Karpas-422 (cell line): ENCODE results near the gene FAM13A. TPM values are rescaled to one million over a fixed set of nuclear protein-coding genes. Genes with fewer than 3 reads are reported as not detected.

ENCODE experiments used
- DNase-seq: peaks from one replicate; pipeline ENCODE4 v3.0.0-alpha.2; 2015
- H2AFZ ChIP-seq: fragments of 200-600 bp; sonication (generic); 2 replicates; pipeline ENCODE4 v1.6.1; 2014; ENCODE audit warnings: antibody characterized with exemption, low read length, mixed read lengths
- H3K27ac ChIP-seq: fragments of 200-600 bp; sonication (generic); 2 replicates; pipeline ENCODE4 v1.5.1; 2014; ENCODE audit warnings: mild to moderate bottlenecking, low read length, moderate library complexity
- H3K27me3 ChIP-seq: fragments of 200-600 bp; sonication (generic); 2 replicates; pipeline ENCODE4 v1.6.1; 2014; ENCODE audit warnings: low read length, mixed read lengths
- H3K36me3 ChIP-seq: fragments of 200-600 bp; sonication (generic); 2 replicates; pipeline ENCODE4 v1.6.1; 2014; ENCODE audit warnings: low read length, mixed read lengths; ENCODE audit not compliant: insufficient read depth
- H3K4me1 ChIP-seq: fragments of 200-600 bp; sonication (generic); 2 replicates; pipeline ENCODE4 v1.6.1; 2014; ENCODE audit warnings: mild to moderate bottlenecking, low read length, mixed read lengths
- H3K4me2 ChIP-seq: fragments of 200-600 bp; sonication (generic); 2 replicates; pipeline ENCODE4 v1.6.1; 2014; ENCODE audit warnings: low read length, low read depth, mild to moderate bottlenecking; ENCODE audit not compliant: poor library complexity, severe bottlenecking
- H3K4me3 ChIP-seq: fragments of 200-600 bp; sonication (generic); 2 replicates; pipeline ENCODE4 v1.5.1; 2014; ENCODE audit warnings: mild to moderate bottlenecking, antibody characterized with exemption, low read length, mixed read lengths
- H3K79me2 ChIP-seq: fragments of 200-600 bp; sonication (generic); 2 replicates; pipeline ENCODE4 v1.6.1; 2014; ENCODE audit warnings: mild to moderate bottlenecking, low read length, mixed read lengths
- H3K9ac ChIP-seq: fragments of 200-600 bp; sonication (generic); 2 replicates; pipeline ENCODE4 v1.6.0; 2014; ENCODE audit warnings: low read length
- H3K9me2 ChIP-seq: fragments of 200-600 bp; sonication (generic), shearing (Covaris generic); replicated peaks from 2 replicates; pipeline ENCODE4 v1.6.0; 2014; ENCODE audit warnings: mild to moderate bottlenecking, low read length, moderate library complexity; ENCODE audit not compliant: insufficient read depth
- H3K9me3 ChIP-seq: fragments of 300-700, 200-600 bp; sonication (generic); 2 replicates; pipeline ENCODE4 v1.6.1; 2014; ENCODE audit warnings: low read length, mixed read lengths
- H4K20me1 ChIP-seq: fragments of 200-600 bp; sonication (generic); 2 replicates; pipeline ENCODE4 v1.6.1; 2014; ENCODE audit warnings: mild to moderate bottlenecking, antibody characterized with exemption, low read length, low read depth; ENCODE audit not compliant: insufficient read depth
- total RNA-seq: library from RNA; depleted of rRNA; stranded (reverse); fragments of >200 nt; shearing (Covaris generic); gene quantifications from 2 replicates; pipeline ENCODE4 v1.2.3, GENCODE V29; 2014; ENCODE audit warnings: low replicate concordance

The FAM13A gene
- total RNA-seq, 1 experiment from 2014 or later: 0.30 TPM

DNA sequence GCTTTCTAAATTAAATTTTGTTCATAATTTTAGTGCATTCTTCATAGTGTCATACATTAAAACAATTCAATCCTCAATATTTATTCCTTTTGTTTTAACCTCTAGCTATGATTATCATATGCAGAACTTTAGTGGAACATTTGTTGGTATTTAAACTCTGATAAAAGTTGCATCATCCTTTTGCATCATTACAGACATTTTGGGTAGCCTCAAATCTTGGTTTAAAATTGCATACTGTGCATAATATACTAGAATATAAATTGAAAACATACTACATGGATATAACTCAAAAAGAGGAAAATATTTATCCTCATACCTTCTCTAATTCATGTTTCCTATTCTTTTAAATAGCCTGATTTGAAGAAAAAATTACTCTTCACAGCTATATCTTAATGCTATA, 262.0 kb downstream of the FAM13A start:
- Histone ChIP-seq H3K4me3 (no peak overlapping the region), H3K36me3 (no peaks in the 10 kb centered on the region), H3K27me3 (no peaks in the 10 kb centered on the region), H3K79me2 (no peaks in the 10 kb centered on the region), H3K9me3 (no peaks in the 10 kb centered on the region), H3K27ac (no peak overlapping the region), H3K9ac (no peak overlapping the region), H3K4me1 (no peaks in the 10 kb centered on the region), H2AFZ (no peak overlapping the region), H4K20me1 (no peaks in the 10 kb centered on the region), H3K4me2 (no peak overlapping the region), H3K9me2 (no peaks in the 10 kb centered on the region)
- no peak for DNase-seq

DNA sequence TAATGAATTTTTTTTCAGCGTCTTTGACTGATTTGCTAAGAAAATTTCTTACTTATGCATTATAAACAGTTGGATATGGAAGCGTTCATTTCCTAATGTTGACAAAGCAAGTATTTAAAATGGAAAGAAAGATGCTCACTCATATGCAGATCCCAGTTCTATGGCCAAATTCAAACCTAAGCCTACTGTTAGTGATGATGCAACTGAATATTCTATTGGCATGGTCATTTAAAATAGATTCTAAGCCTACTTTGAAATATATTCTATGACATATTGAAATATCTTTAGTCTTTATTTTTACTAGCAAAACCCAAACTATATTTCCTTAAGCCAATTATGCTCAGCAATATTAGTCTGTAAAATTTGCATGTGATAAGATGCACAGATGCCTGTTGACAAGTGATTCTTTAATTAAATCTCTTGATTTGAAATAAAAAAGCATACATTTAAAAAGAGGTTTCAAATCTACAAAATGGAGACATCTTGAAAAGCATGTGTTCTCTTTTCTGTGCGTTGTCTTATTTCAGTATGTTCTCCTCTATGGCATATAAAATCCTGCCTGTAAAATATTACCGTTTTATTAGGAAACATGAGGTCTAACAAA, 262.8 kb downstream of the FAM13A start:
- no peak for DNase-seq
- no peak overlapping the region for H2AFZ ChIP-seq
- no peaks in the 10 kb centered on the region for H3K79me2 ChIP-seq
- H3K9ac ChIP-seq: no peak overlapping the region
- H3K27ac ChIP-seq: no peak overlapping the region
- no peaks in the 10 kb centered on the region for H3K4me1 ChIP-seq
- no peaks in the 10 kb centered on the region for H4K20me1 ChIP-seq
- H3K9me2 ChIP-seq: no peaks in the 10 kb centered on the region
- no peak overlapping the region for H3K4me2 ChIP-seq
- no peaks in the 10 kb centered on the region for H3K27me3 ChIP-seq
- no peak overlapping the region for H3K4me3 ChIP-seq
- no peaks in the 10 kb centered on the region for H3K36me3 ChIP-seq
- no peaks in the 10 kb centered on the region for H3K9me3 ChIP-seq

GRCh38 chr4:88793475-88793874, 263.5 kb downstream of the FAM13A start:
- Histone ChIP-seq H2AFZ (no peak overlapping the region), H3K27me3 (no peaks in the 10 kb centered on the region), H3K27ac (no peak overlapping the region), H3K36me3 (no peaks in the 10 kb centered on the region), H3K9ac (no peak overlapping the region), H3K79me2 (no peaks in the 10 kb centered on the region), H3K4me1 (no peaks in the 10 kb centered on the region), H3K9me2 (no peaks in the 10 kb centered on the region), H3K9me3 (no peaks in the 10 kb centered on the region), H4K20me1 (no peaks in the 10 kb centered on the region), H3K4me3 (no peak overlapping the region), H3K4me2 (no peak overlapping the region)
- DNase-seq: no peak

GRCh38 chr4:88792821-88793220, 264.2 kb downstream of the FAM13A start:
- DNase-seq: no peak
- Histone ChIP-seq H3K79me2 (no peaks in the 10 kb centered on the region), H3K4me1 (no peaks in the 10 kb centered on the region), H2AFZ (no peak overlapping the region), H3K4me2 (no peak overlapping the region), H3K27me3 (no peaks in the 10 kb centered on the region), H3K27ac (no peak overlapping the region), H3K9me2 (no peaks in the 10 kb centered on the region), H3K9ac (no peak overlapping the region), H4K20me1 (no peaks in the 10 kb centered on the region), H3K9me3 (no peaks in the 10 kb centered on the region), H3K4me3 (no peak overlapping the region), H3K36me3 (no peaks in the 10 kb centered on the region)

- no peak overlapping the region for H2AFZ ChIP-seq
- H3K4me1 ChIP-seq: no peaks in the 10 kb centered on the region
- H3K27ac ChIP-seq: no peak overlapping the region
- no peak overlapping the region for H3K4me2 ChIP-seq
- DNase-seq: no peak
- H3K9me3 ChIP-seq: no peaks in the 10 kb centered on the region
- H3K36me3 ChIP-seq: no peaks in the 10 kb centered on the region
- H4K20me1 ChIP-seq: no peaks in the 10 kb centered on the region
- H3K9me2 ChIP-seq: no peaks in the 10 kb centered on the region
- H3K9ac ChIP-seq: no peak overlapping the region
- H3K79me2 ChIP-seq: no peaks in the 10 kb centered on the region
- no peaks in the 10 kb centered on the region for H3K27me3 ChIP-seq
- H3K4me3 ChIP-seq: no peak overlapping the region
These were observed 264.7 kb downstream of the FAM13A start for GRCh38 chr4:88792268-88792781.

DNA sequence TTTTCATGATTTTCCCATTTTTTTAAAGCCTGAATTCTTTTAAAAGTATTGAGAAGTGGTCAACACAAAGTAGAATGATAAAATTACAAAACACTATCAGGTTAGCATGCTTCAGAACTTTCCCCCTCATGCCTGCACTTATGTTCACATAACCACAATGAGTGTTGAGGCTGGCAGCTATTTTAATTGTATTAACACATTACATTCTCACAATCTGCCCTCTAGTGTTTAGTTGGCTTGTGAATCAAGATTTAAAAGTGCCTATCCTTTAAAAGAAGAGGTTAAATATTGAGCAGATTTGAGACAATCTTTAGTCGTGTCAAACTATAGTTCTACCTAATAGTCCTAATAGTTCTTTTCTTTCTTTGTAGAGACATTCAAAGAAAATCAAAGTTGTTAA, 265.7 kb downstream of the FAM13A start:
- Histone ChIP-seq H3K4me1 (no peaks in the 10 kb centered on the region), H2AFZ (no peak overlapping the region), H3K4me2 (no peak overlapping the region), H3K36me3 (no peaks in the 10 kb centered on the region), H3K4me3 (no peak overlapping the region), H4K20me1 (no peaks in the 10 kb centered on the region), H3K9me2 (no peaks in the 10 kb centered on the region), H3K9ac (no peak overlapping the region), H3K79me2 (no peaks in the 10 kb centered on the region), H3K27ac (no peak overlapping the region), H3K9me3 (no peaks in the 10 kb centered on the region), H3K27me3 (no peaks in the 10 kb centered on the region)
- DNase-seq: peak; percentile 56

DNA sequence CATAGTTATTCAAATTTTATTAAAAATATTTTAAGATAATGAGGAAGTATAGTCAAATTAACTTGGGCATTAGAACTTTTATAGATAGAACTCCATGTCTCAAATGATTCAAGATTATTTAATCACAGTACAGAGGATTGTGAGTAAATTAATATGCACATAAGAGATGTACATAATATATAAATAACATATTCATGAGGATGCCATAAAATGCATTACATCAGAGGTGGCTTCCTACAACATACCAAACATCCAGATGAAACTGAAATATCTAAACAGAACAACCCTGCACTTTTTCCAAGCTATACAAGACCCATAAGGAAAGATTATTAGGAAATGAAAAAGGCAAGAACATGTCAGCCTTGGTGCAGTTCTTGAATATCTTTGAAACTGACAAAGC, 268.1 kb downstream of the FAM13A start:
- no peak overlapping the region for H2AFZ ChIP-seq
- H3K79me2 ChIP-seq: no peaks in the 10 kb centered on the region
- H3K27ac ChIP-seq: no peak overlapping the region

DNA sequence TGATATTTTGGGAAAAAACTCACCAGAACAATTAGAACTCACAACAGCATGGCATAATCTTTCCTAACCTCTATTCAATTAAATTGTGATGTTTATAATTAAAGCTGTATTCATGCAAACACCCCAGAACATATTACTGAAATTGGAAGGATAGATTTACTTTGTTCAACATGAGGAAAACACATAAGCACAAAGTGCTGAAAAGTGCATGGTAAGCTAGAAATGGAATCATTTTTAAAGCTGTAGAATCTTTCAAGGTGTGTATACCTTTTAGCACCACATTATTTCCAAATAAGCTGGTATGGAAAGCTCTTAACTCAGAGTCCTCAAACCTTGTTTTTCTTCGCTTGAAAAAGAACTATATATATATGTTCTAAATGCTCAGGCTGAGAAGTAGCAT, 268.6 kb downstream of the FAM13A start:
- no peak overlapping the region for H3K9ac ChIP-seq
- H3K4me1 ChIP-seq: no peaks in the 10 kb centered on the region
- H3K27me3 ChIP-seq: no peaks in the 10 kb centered on the region
- H2AFZ ChIP-seq: no peak overlapping the region
- no peaks in the 10 kb centered on the region for H3K79me2 ChIP-seq
- H3K4me3 ChIP-seq: no peak overlapping the region
- DNase-seq: no peak
- H3K4me2 ChIP-seq: no peak overlapping the region
- H3K27ac ChIP-seq: no peak overlapping the region
- H3K9me2 ChIP-seq: no peaks in the 10 kb centered on the region
- no peaks in the 10 kb centered on the region for H3K36me3 ChIP-seq
- H3K9me3 ChIP-seq: no peaks in the 10 kb centered on the region
- no peaks in the 10 kb centered on the region for H4K20me1 ChIP-seq

More for the DNA sequence above, 268.1 kb downstream of the FAM13A start:
- Histone ChIP-seq H3K4me3 (no peak overlapping the region), H3K9me2 (no peaks in the 10 kb centered on the region), H3K9ac (no peak overlapping the region), H3K9me3 (no peaks in the 10 kb centered on the region), H3K4me2 (no peak overlapping the region), H3K36me3 (no peaks in the 10 kb centered on the region), H3K4me1 (no peaks in the 10 kb centered on the region), H4K20me1 (no peaks in the 10 kb centered on the region), H3K27me3 (no peaks in the 10 kb centered on the region)
- DNase-seq: no peak
